ENCODE measurements around the gene CNTN4.
"Not testable (repeated sequence)": the region's sequence is repeated elsewhere in the genome, so short reads cannot be mapped to it uniquely, and the experiment has no call there.

CNTN4 gene

DNA sequence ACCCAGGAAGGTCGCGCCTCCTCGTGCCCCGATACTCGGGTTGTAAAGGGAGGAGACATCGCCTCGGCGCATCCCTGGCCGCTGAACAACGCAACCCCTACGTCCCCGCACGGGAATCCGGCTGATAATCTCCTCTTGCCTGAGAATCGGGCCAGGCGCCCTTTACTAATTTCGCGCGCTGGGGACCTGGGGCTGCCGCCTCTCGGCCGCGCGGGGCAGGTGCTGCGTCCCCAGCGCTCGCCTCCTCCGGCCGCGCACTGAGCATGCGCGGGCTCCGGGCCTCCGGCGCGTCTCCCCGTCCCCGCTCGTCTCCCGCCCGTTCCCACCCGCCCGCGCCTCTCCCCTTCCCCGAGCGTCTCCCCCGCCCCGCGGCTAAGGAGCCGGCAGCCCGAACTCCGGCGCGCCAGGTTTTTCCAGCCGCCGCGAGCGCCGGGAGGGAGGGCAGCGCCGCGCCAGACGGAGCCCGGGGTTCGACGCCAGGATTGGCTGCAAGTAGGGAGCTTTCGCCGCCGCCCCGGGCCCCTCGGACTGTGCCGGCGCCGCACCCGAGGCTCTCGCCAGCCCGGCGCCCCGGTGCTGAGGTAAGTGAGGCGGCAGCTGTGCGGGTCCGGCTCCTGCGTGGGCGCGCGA lies at the start of gene CNTN4:
Gene CNTN4 (plus strand): TSS at position 469 of the 630 bp plus-strand sequence.
- TF ChIP-seq, protein P1, sequence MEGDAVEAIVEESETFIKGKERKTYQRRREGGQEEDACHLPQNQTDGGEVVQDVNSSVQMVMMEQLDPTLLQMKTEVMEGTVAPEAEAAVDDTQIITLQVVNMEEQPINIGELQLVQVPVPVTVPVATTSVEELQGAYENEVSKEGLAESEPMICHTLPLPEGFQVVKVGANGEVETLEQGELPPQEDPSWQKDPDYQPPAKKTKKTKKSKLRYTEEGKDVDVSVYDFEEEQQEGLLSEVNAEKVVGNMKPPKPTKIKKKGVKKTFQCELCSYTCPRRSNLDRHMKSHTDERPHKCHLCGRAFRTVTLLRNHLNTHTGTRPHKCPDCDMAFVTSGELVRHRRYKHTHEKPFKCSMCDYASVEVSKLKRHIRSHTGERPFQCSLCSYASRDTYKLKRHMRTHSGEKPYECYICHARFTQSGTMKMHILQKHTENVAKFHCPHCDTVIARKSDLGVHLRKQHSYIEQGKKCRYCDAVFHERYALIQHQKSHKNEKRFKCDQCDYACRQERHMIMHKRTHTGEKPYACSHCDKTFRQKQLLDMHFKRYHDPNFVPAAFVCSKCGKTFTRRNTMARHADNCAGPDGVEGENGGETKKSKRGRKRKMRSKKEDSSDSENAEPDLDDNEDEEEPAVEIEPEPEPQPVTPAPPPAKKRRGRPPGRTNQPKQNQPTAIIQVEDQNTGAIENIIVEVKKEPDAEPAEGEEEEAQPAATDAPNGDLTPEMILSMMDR (IDR thresholded peaks at IDR 0.05; ENCODE audit: low read depth, low read length), result no peak
- DNase-seq (ENCODE audit: low read depth, low spot score), result no peak
- in situ Hi-C loops (cut with HindIII; ENCODE audit: low sequenced_read_pairs), result no loop called here
- H3K4me3 ChIP-seq (ENCODE audit: low read depth, low read length), result no peak within 1 kb of the TSS

DNA sequence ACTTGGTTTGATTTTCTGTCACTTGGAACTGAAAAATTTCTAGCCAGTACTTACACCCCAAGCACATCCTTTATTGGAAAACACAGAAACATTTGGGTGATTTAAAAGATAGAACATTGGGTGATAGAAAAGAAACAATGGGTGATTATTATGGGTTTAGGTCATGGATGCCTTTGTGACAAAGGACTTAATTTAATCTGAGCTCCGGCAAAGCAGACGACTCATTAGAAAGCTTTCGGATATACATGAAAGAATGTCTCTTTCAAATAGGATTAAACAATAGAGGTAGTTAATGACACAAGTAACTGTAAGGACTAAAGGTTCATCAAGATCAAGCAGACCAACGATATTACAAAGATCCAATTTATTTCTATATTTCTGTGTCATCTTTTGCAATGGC lies 37.3 kb upstream of the CNTN4 start:
- TF ChIP-seq, protein P1 (IDR thresholded peaks at IDR 0.05; ENCODE audit: low read depth, low read length), result no peak
- no peak overlapping the region for H3K4me3 ChIP-seq (ENCODE audit: low read depth, low read length)
- DNase-seq (ENCODE audit: low read depth, low spot score), result no peak
- in situ Hi-C loops (cut with HindIII; ENCODE audit: low sequenced_read_pairs), result no loop called here

DNA sequence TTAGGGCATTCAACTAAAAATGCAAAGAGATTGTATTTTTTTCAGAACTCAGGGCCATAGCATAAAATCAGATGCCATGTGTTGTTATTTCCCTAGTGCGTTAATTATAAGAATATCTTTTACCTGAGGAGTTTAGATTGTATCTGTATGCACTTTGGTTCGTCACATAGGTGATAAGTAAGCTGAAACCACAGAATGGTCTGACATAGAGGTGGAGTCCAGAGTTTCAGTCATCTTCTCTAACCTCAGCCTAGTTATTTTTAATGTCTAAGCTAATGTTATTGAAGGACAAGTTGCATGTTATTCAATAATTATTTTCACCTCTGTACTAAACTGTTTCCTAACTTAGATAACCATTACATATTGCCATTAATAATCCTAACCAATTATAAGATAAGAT lies 27.1 kb upstream of the CNTN4 start:
- no peak overlapping the region for H3K4me3 ChIP-seq (ENCODE audit: low read depth, low read length)
- DNase-seq (ENCODE audit: low read depth, low spot score), result no peak
- in situ Hi-C loops (cut with HindIII; ENCODE audit: low sequenced_read_pairs), result no loop called here
- TF ChIP-seq, protein P1 (IDR thresholded peaks at IDR 0.05; ENCODE audit: low read depth, low read length), result no peak

DNA sequence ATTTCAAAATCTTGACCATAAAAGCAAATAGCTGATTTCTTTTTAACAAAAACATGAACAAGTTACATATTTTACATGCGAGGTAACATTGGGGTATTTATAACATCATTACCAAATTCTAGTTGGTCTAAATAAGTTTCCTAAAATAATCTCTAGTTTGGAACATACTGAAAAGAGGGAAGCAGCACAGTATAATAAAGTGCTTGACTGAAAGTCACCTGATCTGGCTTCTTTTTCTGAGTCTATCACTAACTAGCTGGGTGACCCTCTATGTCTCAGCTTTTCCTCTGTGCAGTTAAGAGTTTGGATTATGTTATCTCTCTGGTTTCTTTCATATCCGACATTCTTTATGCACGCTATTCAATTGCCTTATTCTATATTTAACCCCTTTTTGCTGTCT lies 19.8 kb upstream of the CNTN4 start:
- in situ Hi-C loops (cut with HindIII; ENCODE audit: low sequenced_read_pairs), result no loop called here
- no peak for DNase-seq (ENCODE audit: low read depth, low spot score)
- TF ChIP-seq, protein P1 (IDR thresholded peaks at IDR 0.05; ENCODE audit: low read depth, low read length), result no peak
- no peak overlapping the region for H3K4me3 ChIP-seq (ENCODE audit: low read depth, low read length)

DNA sequence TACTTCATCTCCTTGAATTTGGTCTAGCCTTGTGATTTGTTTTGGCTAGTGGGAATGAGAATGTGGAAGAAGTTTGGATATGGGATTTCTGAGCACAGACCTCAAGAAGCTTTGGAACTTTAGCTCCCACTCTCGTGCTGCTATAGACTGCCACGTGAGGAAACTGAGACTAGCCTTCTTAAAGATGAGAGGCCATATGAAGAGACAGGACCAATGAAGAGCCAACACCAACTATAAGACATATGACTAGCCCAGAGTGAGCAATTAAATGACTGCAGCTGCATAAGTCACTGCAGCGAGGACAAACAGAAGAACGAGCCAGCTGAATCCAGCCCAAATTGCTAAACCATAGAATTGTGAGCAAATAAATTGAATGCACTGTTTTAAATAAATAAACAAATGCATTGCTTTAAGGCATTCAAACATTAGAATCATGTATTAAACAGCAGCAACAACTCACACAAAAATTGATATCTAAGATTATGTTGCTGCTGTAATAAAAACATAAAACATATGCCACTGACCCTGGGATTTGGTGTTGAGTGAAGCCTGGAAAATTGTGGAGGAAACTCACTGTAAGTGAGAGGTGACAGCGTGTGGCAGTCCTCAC lies 15.7 kb upstream of the CNTN4 start:
- in situ Hi-C loops (cut with HindIII; ENCODE audit: low sequenced_read_pairs), result no loop called here
- no peak for DNase-seq (ENCODE audit: low read depth, low spot score)
- no peak overlapping the region for H3K4me3 ChIP-seq (ENCODE audit: low read depth, low read length)
- TF ChIP-seq, protein P1 (IDR thresholded peaks at IDR 0.05; ENCODE audit: low read depth, low read length), result no peak

DNA sequence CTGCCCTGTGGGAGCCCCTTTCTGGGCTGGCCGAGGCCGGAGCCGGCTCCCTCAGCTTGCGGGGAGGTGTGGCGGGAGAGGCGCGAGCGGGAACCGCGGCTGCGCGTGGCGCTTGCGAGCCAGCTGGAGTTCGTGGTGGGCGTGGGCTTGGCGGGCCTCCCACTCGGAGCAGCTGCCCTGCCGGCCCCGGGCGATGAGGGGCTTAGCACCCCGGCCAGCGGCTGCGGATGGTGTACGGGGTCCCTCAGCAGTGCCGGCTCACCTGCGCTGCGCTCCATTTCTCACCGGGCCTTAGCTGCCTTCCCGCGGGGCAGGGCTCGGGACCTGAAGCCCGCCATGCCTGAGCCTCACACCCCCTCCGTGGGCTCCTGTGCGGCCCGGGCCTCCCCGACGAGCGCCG lies 15.1 kb upstream of the CNTN4 start:
- DNase-seq (ENCODE audit: low read depth, low spot score); in situ Hi-C loops (cut with HindIII; ENCODE audit: low sequenced_read_pairs); H3K4me3 ChIP-seq (ENCODE audit: low read depth, low read length): not testable (repeated sequence)

DNA sequence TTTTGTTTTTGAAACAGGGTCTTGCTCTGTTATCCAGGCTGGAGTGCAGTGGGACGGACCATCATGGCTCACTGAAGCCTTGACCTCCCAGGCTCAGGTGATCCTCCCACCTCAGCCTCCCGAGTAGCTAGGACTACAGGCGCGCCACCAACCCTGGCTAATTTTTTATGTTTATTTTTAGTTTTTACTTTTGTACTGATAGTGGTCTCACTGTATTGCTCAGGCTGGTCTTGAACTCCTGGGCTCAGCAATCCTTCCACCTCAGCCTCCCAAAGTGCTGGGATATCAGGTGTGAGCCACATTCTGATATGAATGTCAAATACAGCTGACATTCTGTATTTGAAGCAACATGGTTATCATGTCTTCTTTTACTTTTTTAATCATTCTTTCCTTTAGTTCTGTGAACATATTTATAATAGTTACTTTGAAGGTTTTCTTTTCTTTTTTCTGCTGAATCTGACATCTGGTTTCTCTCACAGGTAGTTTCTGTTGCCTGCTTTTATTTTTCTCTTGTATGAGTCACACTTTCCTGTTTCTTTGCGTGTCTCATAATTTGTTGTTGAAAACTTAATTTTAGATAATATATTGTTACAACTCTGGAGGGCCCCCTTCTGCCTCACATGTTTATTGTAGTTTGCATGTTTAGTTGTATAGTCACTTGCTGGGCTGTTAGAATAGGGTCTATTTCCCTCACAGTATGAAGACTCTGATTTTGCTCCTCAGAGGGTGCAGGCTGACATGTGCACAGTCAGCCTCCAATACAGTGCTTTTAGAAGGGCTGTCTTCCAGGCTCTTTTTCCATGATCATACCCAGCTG lies 8.4 kb upstream of the CNTN4 start:
- in situ Hi-C loops (cut with HindIII; ENCODE audit: low sequenced_read_pairs), result no loop called here
- TF ChIP-seq, protein P1 (IDR thresholded peaks at IDR 0.05; ENCODE audit: low read depth, low read length), result no peak
- DNase-seq (ENCODE audit: low read depth, low spot score), result no peak
- H3K4me3 ChIP-seq (ENCODE audit: low read depth, low read length), result no peak overlapping the region

Data from astrocyte of the spinal cord (primary cell).